GM13976 (cell line): ENCODE results near the gene LGR5.

Experiments
- DNase-seq: peaks from one replicate; pipeline ENCODE4 v3.0.0; 2012; ENCODE audit warnings: low spot score
- CTCF ChIP-seq: IDR thresholded peaks from 2 replicates; pipeline ENCODE4 v1.5.1; 2012; ENCODE audit warnings: borderline replicate concordance, mild to moderate bottlenecking; ENCODE audit not compliant: insufficient read depth; ENCODE audit errors: extremely low read depth, missing control alignments, control extremely low read depth
- in situ Hi-C: fragments of 300-500 bp; cut with MboI; formaldehyde crosslinking; loops from one replicate; pipeline ENCODE4 v1.12.0; 2022; ENCODE audit warnings: low sequenced_read_pairs, mixed read lengths, inconsistent platforms; ENCODE audit not compliant: unreplicated experiment

Gene LGR5

GRCh38 chr12:71627438-71628002 lies 187.9 kb downstream of the LGR5 start:
- in situ Hi-C loops, result no loop called here
- DNase-seq, result no peak
- no peak for TF ChIP-seq CTCF
